Measurements from ENCODE around the gene DEFB125.
"Not testable (repeated sequence)": the region's sequence is repeated elsewhere in the genome, so short reads cannot be mapped to it uniquely, and the experiment has no call there.

The DEFB125 gene

DNA sequence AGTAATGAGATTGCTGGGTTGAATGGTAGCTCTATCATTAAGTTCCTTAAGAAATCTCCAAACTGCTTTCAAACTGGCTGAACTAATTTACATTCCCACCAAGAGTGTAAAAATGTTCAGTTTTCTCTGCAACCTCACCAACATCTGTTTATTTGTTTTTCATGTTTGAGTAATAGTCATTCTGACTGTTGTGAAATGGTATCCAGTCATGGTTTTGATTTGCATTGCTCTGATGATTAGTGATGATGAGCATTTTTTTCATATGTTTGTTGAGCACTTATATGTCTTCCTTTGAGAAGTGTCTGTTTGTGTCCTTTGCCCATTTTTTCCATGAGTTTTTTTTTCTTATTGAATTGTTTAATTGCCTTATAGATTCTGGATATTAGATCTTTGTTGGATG, 24.9 kb downstream of the DEFB125 start:
- H3K4me1 Mint-ChIP-seq, result no peaks in the 10 kb centered on the region
- DNase-seq, result no peak
- TF ChIP-seq, protein P1, sequence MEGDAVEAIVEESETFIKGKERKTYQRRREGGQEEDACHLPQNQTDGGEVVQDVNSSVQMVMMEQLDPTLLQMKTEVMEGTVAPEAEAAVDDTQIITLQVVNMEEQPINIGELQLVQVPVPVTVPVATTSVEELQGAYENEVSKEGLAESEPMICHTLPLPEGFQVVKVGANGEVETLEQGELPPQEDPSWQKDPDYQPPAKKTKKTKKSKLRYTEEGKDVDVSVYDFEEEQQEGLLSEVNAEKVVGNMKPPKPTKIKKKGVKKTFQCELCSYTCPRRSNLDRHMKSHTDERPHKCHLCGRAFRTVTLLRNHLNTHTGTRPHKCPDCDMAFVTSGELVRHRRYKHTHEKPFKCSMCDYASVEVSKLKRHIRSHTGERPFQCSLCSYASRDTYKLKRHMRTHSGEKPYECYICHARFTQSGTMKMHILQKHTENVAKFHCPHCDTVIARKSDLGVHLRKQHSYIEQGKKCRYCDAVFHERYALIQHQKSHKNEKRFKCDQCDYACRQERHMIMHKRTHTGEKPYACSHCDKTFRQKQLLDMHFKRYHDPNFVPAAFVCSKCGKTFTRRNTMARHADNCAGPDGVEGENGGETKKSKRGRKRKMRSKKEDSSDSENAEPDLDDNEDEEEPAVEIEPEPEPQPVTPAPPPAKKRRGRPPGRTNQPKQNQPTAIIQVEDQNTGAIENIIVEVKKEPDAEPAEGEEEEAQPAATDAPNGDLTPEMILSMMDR (IDR thresholded peaks at IDR 0.05), result no peak
- peaks cover 72% of the 10 kb centered on the region for H3K27me3 Mint-ChIP-seq (ENCODE audit: low read depth, poor library complexity)
- H3K9me3 Mint-ChIP-seq, result peaks cover 20% of the 10 kb centered on the region
- H3K27ac Mint-ChIP-seq, result no peak overlapping the region
- no peak overlapping the region for H3K4me3 Mint-ChIP-seq
- no peaks in the 10 kb centered on the region for H3K36me3 Mint-ChIP-seq (ENCODE audit: low read depth)

DNA sequence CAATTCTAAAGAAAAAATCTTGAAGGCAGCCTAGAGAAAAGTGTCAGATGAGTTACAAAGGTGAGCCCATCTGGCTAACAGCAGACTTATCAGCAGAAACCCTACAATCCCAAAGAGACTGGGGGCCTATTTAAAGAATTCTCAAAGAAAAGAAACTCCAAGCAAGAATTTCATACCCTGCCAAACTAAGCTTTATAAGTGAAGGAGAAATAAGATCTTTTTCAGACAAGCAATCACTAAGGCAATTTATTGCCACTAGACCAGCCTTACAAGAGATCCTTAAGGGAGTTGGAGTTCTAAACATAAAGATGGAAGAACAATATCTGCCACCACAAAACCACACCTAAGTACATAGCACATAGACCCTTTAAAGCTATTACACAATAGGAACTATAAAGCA, 30.0 kb downstream of the DEFB125 start:
- Mint-ChIP-seq H3K27me3 (ENCODE audit: low read depth, poor library complexity) (peaks cover 55% of the 10 kb centered on the region), H3K27ac (no peak overlapping the region), H3K4me3 (no peak overlapping the region), H3K9me3 (peaks cover 29% of the 10 kb centered on the region), H3K4me1 (no peaks in the 10 kb centered on the region), H3K36me3 (ENCODE audit: low read depth) (no peaks in the 10 kb centered on the region)
- TF ChIP-seq, protein P1 (IDR thresholded peaks at IDR 0.05), result no peak
- no peak for DNase-seq

DNA sequence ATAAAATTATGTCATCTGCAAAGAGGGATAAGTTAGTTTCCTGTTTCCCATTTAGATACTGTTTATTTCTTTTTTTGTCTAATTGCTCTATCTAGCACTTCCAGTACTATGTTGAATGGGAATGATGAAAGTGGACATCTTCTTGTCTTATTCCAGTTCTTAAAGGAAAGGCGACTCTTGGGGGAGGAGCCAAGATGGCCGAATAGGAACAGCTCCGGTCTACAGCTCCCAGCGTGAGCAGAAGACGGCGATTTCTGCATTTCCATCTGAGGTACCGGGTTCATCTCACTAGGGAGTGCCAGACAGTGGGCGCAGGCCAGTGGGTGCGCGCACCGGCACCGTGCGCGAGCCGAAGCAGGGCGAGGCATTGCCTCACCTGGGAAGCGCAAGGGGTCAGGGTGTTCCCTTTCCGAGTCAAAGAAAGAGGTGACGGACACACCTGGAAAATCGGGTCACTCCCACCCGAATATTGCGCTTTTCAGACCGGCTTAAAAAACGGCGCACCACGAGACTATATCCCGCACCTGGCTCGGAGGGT, 42.4 kb downstream of the DEFB125 start:
- H3K9me3 Mint-ChIP-seq; H3K36me3 Mint-ChIP-seq (ENCODE audit: low read depth); H3K4me1 Mint-ChIP-seq; H3K4me3 Mint-ChIP-seq; DNase-seq; H3K27ac Mint-ChIP-seq: not testable (repeated sequence)
- H3K27me3 Mint-ChIP-seq (ENCODE audit: low read depth, poor library complexity), result peaks cover 27% of the 10 kb centered on the region

DNA sequence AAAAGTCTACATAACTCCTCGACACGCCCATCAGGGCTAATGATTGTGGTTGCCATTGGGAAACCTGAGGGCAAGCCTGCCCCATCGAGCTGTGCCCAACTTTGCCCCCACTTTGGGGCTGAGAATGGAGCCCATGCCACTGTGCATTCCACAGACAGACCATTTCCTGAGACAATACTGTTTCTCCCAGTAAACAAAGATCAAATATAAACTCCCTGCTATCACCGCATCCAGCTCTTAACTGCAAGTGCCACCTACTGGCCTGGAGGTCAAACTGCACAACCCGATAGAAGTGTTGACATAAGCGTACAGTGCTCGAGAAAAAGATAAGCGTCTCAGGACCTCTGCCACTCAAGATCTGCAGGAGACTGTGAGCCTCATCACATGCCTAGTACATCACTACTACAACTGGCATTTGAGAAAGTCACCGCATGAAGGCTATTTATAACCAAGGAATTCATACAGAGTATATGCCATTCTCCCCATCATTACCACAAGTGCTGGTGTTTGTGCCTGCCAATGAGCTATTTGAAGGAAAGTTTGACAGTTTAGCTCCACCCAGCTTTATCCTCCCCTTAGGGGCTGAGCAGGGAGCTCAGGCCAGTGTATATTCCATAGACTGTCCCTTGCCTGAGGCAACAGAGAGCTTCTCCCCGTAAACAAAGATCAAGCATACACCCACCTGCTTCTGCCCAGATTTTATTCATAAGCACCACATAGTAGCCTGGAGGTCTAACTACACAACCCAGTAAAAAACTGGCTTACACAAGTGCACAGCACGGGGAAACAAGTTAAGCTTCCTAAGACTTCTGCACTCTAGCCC, 50.4 kb downstream of the DEFB125 start:
- peaks cover 23% of the 10 kb centered on the region for H3K9me3 Mint-ChIP-seq
- TF ChIP-seq, protein P1 (IDR thresholded peaks at IDR 0.05), result no peak
- no peaks in the 10 kb centered on the region for H3K4me1 Mint-ChIP-seq
- H3K27me3 Mint-ChIP-seq (ENCODE audit: low read depth, poor library complexity), result peaks cover 32% of the 10 kb centered on the region
- no peak overlapping the region for H3K4me3 Mint-ChIP-seq
- no peak overlapping the region for H3K27ac Mint-ChIP-seq
- DNase-seq, result no peak
- H3K36me3 Mint-ChIP-seq (ENCODE audit: low read depth), result no peaks in the 10 kb centered on the region

DNA sequence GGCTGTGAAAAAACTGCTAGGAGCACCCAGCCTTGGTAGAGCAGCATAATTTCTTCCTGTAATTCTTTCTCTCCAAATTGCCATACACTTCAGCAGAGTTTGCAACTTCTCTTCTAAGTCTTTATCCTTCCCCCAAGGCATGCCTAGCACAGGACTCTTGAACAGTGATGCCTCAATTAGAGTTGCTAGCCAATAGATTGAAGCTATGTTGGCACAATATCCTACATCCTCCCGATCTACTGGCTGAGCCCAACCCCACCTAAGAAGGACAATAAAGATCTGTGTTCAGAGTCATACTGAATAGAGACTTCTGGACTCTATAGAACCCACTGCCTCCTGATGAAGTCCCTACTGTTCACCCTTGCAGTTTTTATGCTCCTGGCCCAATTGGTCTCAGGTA, 54.8 kb downstream of the DEFB125 start, which contains the start of gene DEFB126:
TSS of gene DEFB126 (plus strand) at position 301 of the 400 bp plus-strand sequence. CDS start at position 340, 39 bp downstream.
- Mint-ChIP-seq H3K36me3 (ENCODE audit: low read depth) (no peaks in the 10 kb centered on the region), H3K4me3 (no peak within 1 kb of the TSS), H3K4me1 (no peaks in the 10 kb centered on the region), H3K9me3 (peaks cover 11% of the 10 kb centered on the region), H3K27me3 (ENCODE audit: low read depth, poor library complexity) (peaks cover 74% of the 10 kb centered on the region), H3K27ac (no peak within 1 kb of the TSS)
- DNase-seq, result no peak
- TF ChIP-seq, protein P1 (IDR thresholded peaks at IDR 0.05), result no peak

DNA sequence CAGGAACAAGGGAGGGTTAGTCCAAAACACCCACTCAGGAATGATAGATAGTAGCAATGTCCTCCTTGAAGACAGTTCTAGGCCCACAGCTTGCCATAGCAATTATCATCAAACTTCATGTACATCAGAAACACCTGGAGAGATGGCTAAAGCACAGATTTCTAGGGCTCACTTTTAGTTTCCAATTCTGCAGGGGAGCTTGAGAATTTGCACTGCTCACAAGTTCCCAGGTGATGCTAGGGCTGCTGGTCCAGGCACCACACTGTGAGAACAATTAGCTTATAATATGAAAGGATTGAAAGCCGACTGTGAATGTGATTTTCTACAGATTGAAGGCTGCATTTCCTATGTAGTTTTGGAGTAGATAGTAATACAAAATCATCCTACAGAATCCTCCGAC, 58.4 kb downstream of the DEFB125 start:
- Mint-ChIP-seq H3K4me1 (no peaks in the 10 kb centered on the region), H3K27me3 (ENCODE audit: low read depth, poor library complexity) (peaks cover 89% of the 10 kb centered on the region), H3K4me3 (no peak overlapping the region), H3K36me3 (ENCODE audit: low read depth) (no peaks in the 10 kb centered on the region), H3K9me3 (no peaks in the 10 kb centered on the region), H3K27ac (no peak overlapping the region)
- no peak for DNase-seq
- TF ChIP-seq, protein P1 (IDR thresholded peaks at IDR 0.05), result no peak
